ENCODE results near the gene GMCL2.

The GMCL2 gene

GRCh38 chr5:178149199-178149932 lies 37.8 kb downstream of the GMCL2 start:
- no peak overlapping the region for H3K4me3 ChIP-seq (ENCODE audit: low read depth, low read length)
- DNase-seq (ENCODE audit: low read depth), result no peak
- TF ChIP-seq MAX (IDR thresholded peaks at IDR 0.05; ENCODE audit: low read depth, low read length) (no peak), CTCF (IDR thresholded peaks at IDR 0.05; ENCODE audit: low read depth, low read length) (no peak), POLR2A (IDR thresholded peaks at IDR 0.05; ENCODE audit: extremely low read depth, insufficient read length) (no peak), MYC (IDR thresholded peaks at IDR 0.05; ENCODE audit: low read depth, low read length) (no peak)

- H3K4me3 ChIP-seq (ENCODE audit: low read depth, low read length), result no peak overlapping the region
- no peak for DNase-seq (ENCODE audit: low read depth)
- no peak for TF ChIP-seq CTCF (IDR thresholded peaks at IDR 0.05; ENCODE audit: low read depth, low read length)
Observed at GRCh38 chr5:178147406-178147805, 39.8 kb downstream of the GMCL2 start.

- DNase-seq (ENCODE audit: low read depth), result peak; percentile 61
- no peak overlapping the region for H3K4me3 ChIP-seq (ENCODE audit: low read depth, low read length)
- TF ChIP-seq MAX (IDR thresholded peaks at IDR 0.05; ENCODE audit: low read depth, low read length) (no peak), MYC (IDR thresholded peaks at IDR 0.05; ENCODE audit: low read depth, low read length) (no peak), CTCF (IDR thresholded peaks at IDR 0.05; ENCODE audit: low read depth, low read length) (peak; percentile 85), POLR2A (IDR thresholded peaks at IDR 0.05; ENCODE audit: extremely low read depth, insufficient read length) (no peak)
Observed at GRCh38 chr5:178145965-178146820, 41.0 kb downstream of the GMCL2 start.

GRCh38 chr5:178143901-178144300 lies 43.3 kb downstream of the GMCL2 start:
- DNase-seq (ENCODE audit: low read depth), result no peak
- H3K4me3 ChIP-seq (ENCODE audit: low read depth, low read length), result no peak overlapping the region
- TF ChIP-seq CTCF (IDR thresholded peaks at IDR 0.05; ENCODE audit: low read depth, low read length) (no peak), MAX (IDR thresholded peaks at IDR 0.05; ENCODE audit: low read depth, low read length) (no peak), MYC (IDR thresholded peaks at IDR 0.05; ENCODE audit: low read depth, low read length) (no peak), POLR2A (IDR thresholded peaks at IDR 0.05; ENCODE audit: extremely low read depth, insufficient read length) (no peak)

- no peak for DNase-seq (ENCODE audit: low read depth)
- H3K4me3 ChIP-seq (ENCODE audit: low read depth, low read length), result no peak overlapping the region
- TF ChIP-seq MAX (IDR thresholded peaks at IDR 0.05; ENCODE audit: low read depth, low read length) (no peak), MYC (IDR thresholded peaks at IDR 0.05; ENCODE audit: low read depth, low read length) (no peak), POLR2A (IDR thresholded peaks at IDR 0.05; ENCODE audit: extremely low read depth, insufficient read length) (no peak), CTCF (IDR thresholded peaks at IDR 0.05; ENCODE audit: low read depth, low read length) (no peak)
Observed at GRCh38 chr5:178143246-178143645, 43.9 kb downstream of the GMCL2 start.
